CD14-positive monocyte (primary cell): ENCODE results near the gene CARD16. TPM values are rescaled to one million over a fixed set of nuclear protein-coding genes. Genes with fewer than 3 reads are reported as not detected.

Experiments used
- DNase-seq, 3 donors: peaks; one replicate each; pipeline ENCODE4 v3.0.0-alpha.2; 2011 to 2022
- H2AFZ ChIP-seq: 2 replicates; pipeline ENCODE4 v1.6.0; 2012; ENCODE audit warnings: mild to moderate bottlenecking, low read depth, low read length, inconsistent platforms; ENCODE audit not compliant: insufficient read depth, poor library complexity, severe bottlenecking
- H3K27ac ChIP-seq, 2 donors: 1 replicate in 1 of 2; 2 replicates in 1 of 2; pipeline ENCODE4 v1.5.1; 2012 to 2013; ENCODE audit warnings: low read length in 2 of 2, control low read depth in 1 of 2, inconsistent platforms in 1 of 2, low read depth in 1 of 2, mild to moderate bottlenecking in 1 of 2
- H3K27me3 ChIP-seq, 2 donors: one replicate each; pipeline versions ENCODE4 v1.6.0 to v1.6.1; 2011 to 2013; ENCODE audit warnings: low read length in 2 of 2; ENCODE audit not compliant: control insufficient read depth in 2 of 2, insufficient read depth in 2 of 2
- H3K36me3 ChIP-seq, 2 donors: replicated peaks in 1 of 2; 1 replicate in 1 of 2; 2 replicates in 1 of 2; pipeline versions ENCODE4 v1.5.1 to v1.6.1; 2012 to 2013; ENCODE audit warnings: low read length in 2 of 2, control low read depth in 1 of 2, inconsistent platforms in 1 of 2, mild to moderate bottlenecking in 1 of 2; ENCODE audit not compliant: insufficient read depth in 2 of 2, control insufficient read depth in 1 of 2
- H3K4me1 ChIP-seq, 2 donors: 1 replicate in 1 of 2; 2 replicates in 1 of 2; pipeline versions ENCODE4 v1.5.1 to v1.6.1; 2012 to 2013; ENCODE audit warnings: low read length in 2 of 2, control low read depth in 1 of 2, inconsistent platforms in 1 of 2, mild to moderate bottlenecking in 1 of 2, moderate library complexity in 1 of 2; ENCODE audit not compliant: insufficient read depth in 2 of 2, control insufficient read depth in 1 of 2
- H3K4me2 ChIP-seq: replicated peaks from 2 replicates; pipeline ENCODE3; 2012; ENCODE audit warnings: low read length, moderate library complexity, mild to moderate bottlenecking; ENCODE audit not compliant: poor library complexity, severe bottlenecking; ENCODE audit errors: extremely low read depth
- H3K4me3 ChIP-seq, 3 experiments: fragments of 200-600 bp in 1 of 3; sonication (generic) in 1 of 3; replicated peaks in 1 of 3; 1 replicate in 2 of 3; 2 replicates in 1 of 3; pipeline ENCODE4 v1.5.1; 2011 to 2013; ENCODE audit warnings: low read length in 3 of 3, mild to moderate bottlenecking in 3 of 3, control low read depth in 2 of 3, low read depth in 2 of 3, inconsistent platforms in 1 of 3, moderate library complexity in 1 of 3
- H3K79me2 ChIP-seq: 2 replicates; pipeline ENCODE4 v1.6.0; 2012; ENCODE audit warnings: mild to moderate bottlenecking, control low read depth, inconsistent platforms, low read length, moderate library complexity; ENCODE audit not compliant: insufficient read depth
- H3K9ac ChIP-seq: 2 replicates; pipeline ENCODE4 v1.6.0; 2017; ENCODE audit warnings: low read length, mild to moderate bottlenecking; ENCODE audit not compliant: insufficient read depth, poor library complexity, severe bottlenecking
- H3K9me3 ChIP-seq, 2 donors: replicated peaks in 1 of 2; 1 replicate in 1 of 2; 2 replicates in 1 of 2; pipeline versions ENCODE4 v1.5.1 to v1.6.1; 2012 to 2013; ENCODE audit warnings: low read length in 2 of 2, control low read depth in 1 of 2; ENCODE audit not compliant: control insufficient read depth in 1 of 2, insufficient read depth in 1 of 2
- H4K20me1 ChIP-seq: 2 replicates; pipeline ENCODE4 v1.6.0; 2012; ENCODE audit warnings: mild to moderate bottlenecking, low read length, control low read depth, moderate library complexity; ENCODE audit not compliant: insufficient read depth
- H3K27ac Mint-ChIP-seq, 7 donors: one replicate each; pipeline ENCODE4 v1.8.0; 2020; ENCODE audit warnings: mild to moderate bottlenecking in 7 of 7, mixed read lengths in 7 of 7, moderate library complexity in 6 of 7, inconsistent platforms in 2 of 7
- H3K27me3 Mint-ChIP-seq, 3 donors: one replicate each; pipeline ENCODE4 v1.8.0; 2021 to 2022; ENCODE audit warnings: low read depth in 3 of 3, mild to moderate bottlenecking in 3 of 3, mixed read lengths in 3 of 3, moderate library complexity in 3 of 3, inconsistent platforms in 1 of 3
- H3K36me3 Mint-ChIP-seq, 2 donors: one replicate each; pipeline ENCODE4 v1.8.0; 2020; ENCODE audit warnings: mixed read lengths in 2 of 2, inconsistent platforms in 1 of 2, mild to moderate bottlenecking in 1 of 2
- H3K4me1 Mint-ChIP-seq: one replicate; pipeline ENCODE4 v1.8.0; 2020; ENCODE audit warnings: mild to moderate bottlenecking, mixed read lengths
- H3K4me3 Mint-ChIP-seq, 2 donors: one replicate each; pipeline ENCODE4 v1.8.0; 2020; ENCODE audit warnings: mild to moderate bottlenecking in 2 of 2, mixed read lengths in 2 of 2, moderate library complexity in 1 of 2
- H3K9me3 Mint-ChIP-seq, 7 donors: one replicate each; pipeline ENCODE4 v1.8.0; 2020 to 2022; ENCODE audit warnings: mixed read lengths in 7 of 7, mild to moderate bottlenecking in 6 of 7, moderate library complexity in 6 of 7, inconsistent platforms in 2 of 7
- CTCF ChIP-seq: fragments of 200-600 bp; IDR thresholded peaks from one replicate; pipeline ENCODE4 v1.8.0; 2022; ENCODE audit warnings: antibody characterized with exemption, mild to moderate bottlenecking
- WGBS: methylation state at CpG from one replicate; pipeline ENCODE4 v1.1.5; 2013; ENCODE audit warnings: missing lambda C conversion rate; ENCODE audit not compliant: insufficient coverage; 5-methylcytosine and 5-hydroxymethylcytosine counted together
- intact Hi-C, 2 donors: fragments of 100-400 bp; cut with micrococcal nuclease; formaldehyde crosslinking; loops; one replicate each; pipeline versions ENCODE4 v1.15.0 to v1.15.1; 2023
- polyA plus RNA-seq, 3 donors: library from polyadenylated mRNA; depleted of rRNA in 1 of 3; unstranded in 2 of 3; stranded (reverse) in 1 of 3; fragments of 300-500 nt in 2 of 3; fragments of >200 nt in 1 of 3; fragmentation: Illumina TruSeq in 2 of 3; gene quantifications; 1 replicate in 2 of 3; 2 replicates in 1 of 3; pipeline ENCODE4 v1.2.3, GENCODE V29; 2012 to 2021

Gene CARD16
- polyA plus RNA-seq, 3 donors: 294 to 731 (median 671) TPM

- no peaks in the 10 kb centered on the region for H3K9me3 ChIP-seq
- peak overlapping the region; percentile 12 to 57 (median 47) for H3K4me3 ChIP-seq
- H3K36me3 ChIP-seq: peaks cover 32 to 35% of the 10 kb centered on the region in 2 donors
- H3K79me2 ChIP-seq: peaks cover 12% of the 10 kb centered on the region
- DNase-seq: no peak
- WGBS: no CpG with 5 or more reads among the region's 2 CpGs
- H3K27me3 ChIP-seq: no peaks in the 10 kb centered on the region
- peak overlapping the region in 1 of 2 donors; percentile 71 for H3K27ac ChIP-seq
- intact Hi-C loops: no loop called here
- Mint-ChIP-seq H3K4me1 (peaks cover 35% of the 10 kb centered on the region), H3K4me3 (peak overlapping the region; percentile 66 to 84), H3K36me3 (peaks cover 31 to 39% of the 10 kb centered on the region in 2 donors), H3K27me3 (no peaks in the 10 kb centered on the region), H3K9me3 (peaks cover 0 to 7% (median 4%) of the 10 kb centered on the region in 7 donors), H3K27ac (peak overlapping the region; percentile 39 to 87 (median 80))
- H2AFZ ChIP-seq: no peak overlapping the region
- H4K20me1 ChIP-seq: peaks cover 15% of the 10 kb centered on the region
- H3K4me2 ChIP-seq: peak overlapping the region; percentile 62
- no peak for TF ChIP-seq CTCF
- peaks cover 26 to 30% of the 10 kb centered on the region in 2 donors for H3K4me1 ChIP-seq
- no peak overlapping the region for H3K9ac ChIP-seq
Measured at GRCh38 chr11:105022527-105022926, 22.6 kb downstream of the CARD16 start.

DNA sequence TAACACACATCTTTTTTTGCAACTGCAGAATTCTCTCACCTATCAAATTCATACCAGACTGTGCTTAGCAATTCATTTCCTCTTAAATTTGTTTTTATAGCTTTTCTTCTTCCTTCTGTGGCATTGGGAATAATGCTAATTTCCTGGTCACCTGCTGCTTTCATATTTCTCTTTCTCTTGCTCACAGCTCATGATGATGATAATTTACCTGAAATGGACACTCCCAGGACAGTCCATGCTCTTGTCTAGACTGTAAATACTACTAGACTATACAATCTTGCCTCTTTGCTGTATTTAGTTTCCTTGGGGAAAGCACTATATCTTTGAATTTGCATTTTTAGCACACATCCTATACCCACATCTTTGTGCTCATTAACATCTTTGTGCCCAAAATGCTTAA lies 37.7 kb downstream of the CARD16 start:
- Mint-ChIP-seq H3K9me3 (no peaks in the 10 kb centered on the region), H3K36me3 (no peaks in the 10 kb centered on the region), H3K4me1 (no peaks in the 10 kb centered on the region), H3K27ac (no peak overlapping the region), H3K4me3 (no peak overlapping the region), H3K27me3 (no peaks in the 10 kb centered on the region)
- TF ChIP-seq CTCF: no peak
- no peak overlapping the region for H3K9ac ChIP-seq
- H3K4me3 ChIP-seq: no peak overlapping the region
- H3K79me2 ChIP-seq: no peaks in the 10 kb centered on the region
- no peaks in the 10 kb centered on the region for H3K36me3 ChIP-seq
- H2AFZ ChIP-seq: no peak overlapping the region
- no peaks in the 10 kb centered on the region for H3K9me3 ChIP-seq
- intact Hi-C loops: no loop called here
- H4K20me1 ChIP-seq: no peaks in the 10 kb centered on the region
- no peaks in the 10 kb centered on the region for H3K4me1 ChIP-seq
- H3K27me3 ChIP-seq: no peaks in the 10 kb centered on the region
- H3K4me2 ChIP-seq: no peak overlapping the region
- no peak overlapping the region for H3K27ac ChIP-seq
- DNase-seq: no peak
